ENCODE results near the gene RIPK3. TPM values are rescaled to one million over a fixed set of nuclear protein-coding genes. Genes with fewer than 3 reads are reported as not detected.

RIPK3 gene
- total and polyA plus RNA-seq, 2 of the 8 experiments (the other 6 are each of a cell fraction or from before 2014, with no cell fraction given), result 0.24 to 0.39 TPM

DNA sequence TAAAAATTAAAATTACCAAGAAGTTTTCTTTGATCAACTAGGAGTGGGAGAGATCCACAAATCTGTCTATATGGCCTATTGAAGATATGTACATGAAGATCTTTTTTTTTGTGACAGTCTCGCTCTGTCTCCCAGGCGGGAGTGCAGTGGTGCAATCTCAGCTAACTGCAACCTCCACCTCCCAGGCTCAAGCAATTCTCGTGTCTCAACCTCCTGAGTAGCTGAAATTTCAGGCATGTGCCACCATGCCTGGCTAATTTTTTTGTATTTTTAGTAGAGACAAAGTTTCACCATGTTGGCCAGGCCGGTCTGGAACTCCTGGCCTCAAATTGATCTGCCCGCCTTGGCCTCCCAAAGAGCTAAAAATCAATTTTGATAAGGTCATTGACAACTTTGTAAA, 23.6 kb upstream of the RIPK3 start:
- Histone ChIP-seq H2BK15ac (ENCODE audit: low read length) (no peak overlapping the region), H3K23me2 (ENCODE audit: low read depth, low read length) (peaks cover 10% of the 10 kb centered on the region), H3K36me3 (ENCODE audit: control insufficient read depth in 2 of 4, insufficient read depth in 4 of 4, low read length in 3 of 4) (no peaks in the 10 kb centered on the region), H4K8ac (ENCODE audit: extremely low read depth, insufficient read depth, low read length) (no peak overlapping the region), H3K4me1 (replicated peaks in 1 of 4; ENCODE audit: control insufficient read depth in 3 of 4, insufficient read depth in 4 of 4, low read length in 3 of 4) (peaks cover 0 to 4% (median 1%) of the 10 kb centered on the region in 4 experiments; a peak in 3 of 7 replicates), H3K56ac (replicated peaks; ENCODE audit: insufficient read length, low read depth, low read length) (no peak overlapping the region), H3K23ac (ENCODE audit: insufficient read length) (no peak overlapping the region), H3K27me3 (replicated peaks in 1 of 4; ENCODE audit: control insufficient read depth in 3 of 4, extremely low read depth in 1 of 4, insufficient read depth in 3 of 4, low read length in 3 of 4) (peaks cover 0 to 8% (median 2%) of the 10 kb centered on the region in 4 experiments; a peak in 4 of 7 replicates), H3K79me1 (ENCODE audit: low read depth, low read length) (no peaks in the 10 kb centered on the region), H3K4me3 (ENCODE audit: extremely low read depth in 1 of 4, insufficient read depth in 2 of 4, low read depth in 3 of 4, low read length in 4 of 4) (no peak overlapping the region), H3K14ac (ENCODE audit: insufficient read length) (no peak overlapping the region), H2BK20ac (ENCODE audit: low read length) (no peak overlapping the region), H3K4ac (replicated peaks; ENCODE audit: insufficient read length, low read depth, low read length) (no peak overlapping the region), H2BK5ac (ENCODE audit: low read depth, low read length) (no peak overlapping the region), H3K9me3 (ENCODE audit: insufficient read depth in 2 of 2, low read depth in 1 of 2, low read length in 1 of 2) (no peaks in the 10 kb centered on the region), H4K20me1 (replicated peaks in 1 of 2; ENCODE audit: control insufficient read depth in 1 of 2, insufficient read depth in 2 of 2, low read length in 2 of 2) (no peaks in the 10 kb centered on the region), H3K9ac (replicated peaks in 1 of 4; ENCODE audit: extremely low read depth in 1 of 4, low read depth in 3 of 4, low read length in 3 of 4) (no peak overlapping the region), H2AK5ac (ENCODE audit: low read depth, low read length) (no peak overlapping the region), H2BK12ac (ENCODE audit: low read depth, low read length) (no peak overlapping the region), H3K79me2 (ENCODE audit: control insufficient read depth in 1 of 2, insufficient read depth in 2 of 2, low read length in 2 of 2) (no peaks in the 10 kb centered on the region), H4K5ac (ENCODE audit: insufficient read length, low read depth, low read length) (no peak overlapping the region), H3K27ac (ENCODE audit: low read depth, low read length) (no peak overlapping the region), H2BK120ac (replicated peaks; ENCODE audit: low read depth, low read length) (no peak overlapping the region), H3K4me2 (ENCODE audit: insufficient read depth in 1 of 2, low read depth in 2 of 2, low read length in 2 of 2) (no peak overlapping the region), H2AFZ (ENCODE audit: low read length) (no peak overlapping the region), H3K18ac (ENCODE audit: extremely low read depth, low read length) (no peak overlapping the region), H4K91ac (replicated peaks; ENCODE audit: insufficient read length, low read length) (no peak overlapping the region)
- CTCF ChIA-PET (ENCODE audit: partially characterized antibody), result interaction anchor here (0.9 to 6.9 kb wide), 8 partner anchors 12 to 73 kb away, joined by 3 to 52 read pairs (median 8); partner anchors contain the start of genes ADCY4, CBLN3 and KHNYN
- FAIRE-seq, result no peak
- 84% methylated on average over 5 of the region's 5 CpGs; no CpG with 5 or more reads in 1 of the 2 experiments for WGBS, 2 experiments (ENCODE audit: extremely low coverage in 1 of 2, insufficient coverage in 1 of 2, insufficient read length in 1 of 2, insufficient replicate concordance in 2 of 2, low coverage in 1 of 2, low lambda C conversion rate in 2 of 2, missing lambda C conversion rate in 1 of 2)
- POLR2A ChIA-PET (ENCODE audit: partially characterized antibody), result interaction anchor here (0.9 to 1.2 kb wide), 3 partner anchors 17 to 74 kb away, joined by 3 read pairs; no protein-coding TSS in a partner anchor
- DNase-seq (ENCODE audit: low read depth in 1 of 2, low spot score in 2 of 2), result no peak
- no peak for TF ChIP-seq SP4 (IDR thresholded peaks at IDR 0.05; ENCODE audit: low read length)
- no peak for TF ChIP-seq CBX8 (IDR thresholded peaks at IDR 0.05; ENCODE audit: borderline replicate concordance, low read depth, low read length)
- TF ChIP-seq, protein P1, sequence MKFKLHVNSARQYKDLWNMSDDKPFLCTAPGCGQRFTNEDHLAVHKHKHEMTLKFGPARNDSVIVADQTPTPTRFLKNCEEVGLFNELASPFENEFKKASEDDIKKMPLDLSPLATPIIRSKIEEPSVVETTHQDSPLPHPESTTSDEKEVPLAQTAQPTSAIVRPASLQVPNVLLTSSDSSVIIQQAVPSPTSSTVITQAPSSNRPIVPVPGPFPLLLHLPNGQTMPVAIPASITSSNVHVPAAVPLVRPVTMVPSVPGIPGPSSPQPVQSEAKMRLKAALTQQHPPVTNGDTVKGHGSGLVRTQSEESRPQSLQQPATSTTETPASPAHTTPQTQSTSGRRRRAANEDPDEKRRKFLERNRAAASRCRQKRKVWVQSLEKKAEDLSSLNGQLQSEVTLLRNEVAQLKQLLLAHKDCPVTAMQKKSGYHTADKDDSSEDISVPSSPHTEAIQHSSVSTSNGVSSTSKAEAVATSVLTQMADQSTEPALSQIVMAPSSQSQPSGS (IDR thresholded peaks at IDR 0.05; ENCODE audit: low read length), result no peak
- no peak for TF ChIP-seq CTBP2 (IDR thresholded peaks at IDR 0.05; ENCODE audit: borderline replicate concordance, insufficient read depth, insufficient read length, low read length)
- TF ChIP-seq MAFK (IDR thresholded peaks at IDR 0.05; ENCODE audit: low read depth, low read length), result no peak
- no peak for TF ChIP-seq CHD2 (IDR thresholded peaks at IDR 0.05; ENCODE audit: low read length)
- TF ChIP-seq KDM1A (IDR thresholded peaks at IDR 0.05; ENCODE audit: borderline replicate concordance, low read length), result no peak
- no peak for TF ChIP-seq HDAC2 (IDR thresholded peaks at IDR 0.05; ENCODE audit: borderline replicate concordance in 1 of 2, low read depth in 2 of 2, low read length in 2 of 2)
- TF ChIP-seq TCF12 (IDR thresholded peaks at IDR 0.05; ENCODE audit: low read depth, low read length), result no peak
- TF ChIP-seq, protein P2, sequence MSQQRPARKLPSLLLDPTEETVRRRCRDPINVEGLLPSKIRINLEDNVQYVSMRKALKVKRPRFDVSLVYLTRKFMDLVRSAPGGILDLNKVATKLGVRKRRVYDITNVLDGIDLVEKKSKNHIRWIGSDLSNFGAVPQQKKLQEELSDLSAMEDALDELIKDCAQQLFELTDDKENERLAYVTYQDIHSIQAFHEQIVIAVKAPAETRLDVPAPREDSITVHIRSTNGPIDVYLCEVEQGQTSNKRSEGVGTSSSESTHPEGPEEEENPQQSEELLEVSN (IDR thresholded peaks at IDR 0.05), result no peak
- no peak for TF ChIP-seq CEBPB (IDR thresholded peaks at IDR 0.05; ENCODE audit: low read depth, low read length)
